HG03460 (cell line): ENCODE data around the gene CKMT1B.
"Not testable (repeated sequence)": the region's sequence is repeated elsewhere in the genome, so short reads cannot be mapped to it uniquely, and the experiment has no call there.

ENCODE experiments used
- ATAC-seq: cut with Tn5 transposase; IDR thresholded peaks from one replicate; pipeline ENCODE4 v1.9.1; 2021; ENCODE audit not compliant: unreplicated experiment

Gene CKMT1B

GRCh38 chr15:43593328-43594190 is at the start of gene CKMT1B:
CKMT1B (plus strand) TSS chr15:43594027; CDS start chr15:43594219, 192 bp downstream.
- not testable (repeated sequence) for ATAC-seq

- no peak for ATAC-seq
These were observed 49.6 kb upstream of the CKMT1B start for GRCh38 chr15:43544266-43544665.

GRCh38 chr15:43545426-43545825 is 48.4 kb upstream of the CKMT1B start:
- no peak for ATAC-seq

GRCh38 chr15:43547539-43547938 is 46.3 kb upstream of the CKMT1B start:
- ATAC-seq: no peak

GRCh38 chr15:43550527-43551363 is 43.1 kb upstream of the CKMT1B start:
- no peak for ATAC-seq

- ATAC-seq: no peak
These were observed 41.6 kb upstream of the CKMT1B start for GRCh38 chr15:43552256-43552655.

GRCh38 chr15:43552986-43553385 is 40.8 kb upstream of the CKMT1B start:
- no peak for ATAC-seq

- ATAC-seq: not testable (repeated sequence)
These were observed 31.1 kb upstream of the CKMT1B start for GRCh38 chr15:43562753-43563152.

GRCh38 chr15:43563793-43564192 is 30.0 kb upstream of the CKMT1B start:
- not testable (repeated sequence) for ATAC-seq

- ATAC-seq: not testable (repeated sequence)
These were observed 27.2 kb upstream of the CKMT1B start for GRCh38 chr15:43566615-43567014.

- not testable (repeated sequence) for ATAC-seq
These were observed 19.2 kb upstream of the CKMT1B start for GRCh38 chr15:43574607-43575006.

- peak; percentile 90 for ATAC-seq
These were observed 3.9 kb upstream of the CKMT1B start, which contains the start of gene PPIP5K1 for GRCh38 chr15:43589778-43590466. PPIP5K1 (minus strand) TSS chr15:43590208; CDS start chr15:43584504, 5,704 bp downstream.

- not testable (repeated sequence) for ATAC-seq
These were observed 986 bp upstream of the CKMT1B start for GRCh38 chr15:43592841-43593240.

- not testable (repeated sequence) for ATAC-seq
These were observed 5.3 kb downstream of the CKMT1B start for GRCh38 chr15:43599131-43599530.

GRCh38 chr15:43600200-43600599 is 6.4 kb downstream of the CKMT1B start:
- not testable (repeated sequence) for ATAC-seq

GRCh38 chr15:43602233-43602632 is 8.4 kb downstream of the CKMT1B start:
- not testable (repeated sequence) for ATAC-seq

GRCh38 chr15:43617750-43618149 is 23.9 kb downstream of the CKMT1B start:
- not testable (repeated sequence) for ATAC-seq

- ATAC-seq: not testable (repeated sequence)
These were observed 24.9 kb downstream of the CKMT1B start, which contains the start of gene STRC for GRCh38 chr15:43618700-43619099. STRC (minus strand) TSS chr15:43618800; CDS start chr15:43618722, 78 bp downstream.

- not testable (repeated sequence) for ATAC-seq
These were observed 28.4 kb downstream of the CKMT1B start for GRCh38 chr15:43622068-43622799.

- no peak for ATAC-seq
These were observed 31.3 kb downstream of the CKMT1B start for GRCh38 chr15:43625106-43625505.
